ENCODE data around the gene CAB39.

DNA sequence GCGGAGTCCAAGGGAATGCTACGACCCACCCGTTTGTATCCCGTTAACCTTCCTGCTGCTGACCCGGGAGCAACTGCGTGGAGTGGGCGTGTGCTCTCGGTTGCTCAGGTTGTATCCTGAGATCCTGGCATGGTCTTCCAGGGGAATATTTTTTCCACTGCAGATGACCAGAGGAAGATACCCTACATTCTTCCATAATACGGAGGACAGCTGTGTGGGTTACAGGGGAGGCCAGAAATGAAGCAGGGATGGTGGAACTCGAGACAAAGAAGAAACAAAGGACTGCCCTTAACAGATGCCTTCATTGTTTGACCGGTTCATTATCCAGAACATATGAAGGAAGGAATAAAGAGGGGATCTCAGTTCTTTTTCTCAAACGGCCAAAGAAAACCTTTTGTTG, 39.8 kb upstream of the CAB39 start:
- TF ChIP-seq, protein P1, sequence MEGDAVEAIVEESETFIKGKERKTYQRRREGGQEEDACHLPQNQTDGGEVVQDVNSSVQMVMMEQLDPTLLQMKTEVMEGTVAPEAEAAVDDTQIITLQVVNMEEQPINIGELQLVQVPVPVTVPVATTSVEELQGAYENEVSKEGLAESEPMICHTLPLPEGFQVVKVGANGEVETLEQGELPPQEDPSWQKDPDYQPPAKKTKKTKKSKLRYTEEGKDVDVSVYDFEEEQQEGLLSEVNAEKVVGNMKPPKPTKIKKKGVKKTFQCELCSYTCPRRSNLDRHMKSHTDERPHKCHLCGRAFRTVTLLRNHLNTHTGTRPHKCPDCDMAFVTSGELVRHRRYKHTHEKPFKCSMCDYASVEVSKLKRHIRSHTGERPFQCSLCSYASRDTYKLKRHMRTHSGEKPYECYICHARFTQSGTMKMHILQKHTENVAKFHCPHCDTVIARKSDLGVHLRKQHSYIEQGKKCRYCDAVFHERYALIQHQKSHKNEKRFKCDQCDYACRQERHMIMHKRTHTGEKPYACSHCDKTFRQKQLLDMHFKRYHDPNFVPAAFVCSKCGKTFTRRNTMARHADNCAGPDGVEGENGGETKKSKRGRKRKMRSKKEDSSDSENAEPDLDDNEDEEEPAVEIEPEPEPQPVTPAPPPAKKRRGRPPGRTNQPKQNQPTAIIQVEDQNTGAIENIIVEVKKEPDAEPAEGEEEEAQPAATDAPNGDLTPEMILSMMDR (optimal IDR thresholded peaks at IDR 0.05 in 1 of 3, IDR thresholded peaks at IDR 0.05 in 1 of 3, conservative IDR thresholded peaks at IDR 0.05 in 1 of 3; ENCODE audit: extremely low read depth in 1 of 3, insufficient read depth in 2 of 3, low read length in 3 of 3) = no peak
- TF ChIP-seq EZH2 (IDR thresholded peaks at IDR 0.05; ENCODE audit: low read length) = no peak

All from keratinocyte (primary cell).